A549 (cell line): ENCODE results near the gene FGF8. TPM values are rescaled to one million over a fixed set of nuclear protein-coding genes. Genes with fewer than 3 reads are reported as not detected.

Experiments
- ATAC-seq, 2 experiments: fragments of 200-7000 bp in 1 of 2; fragments of >200 bp in 1 of 2; cut with Nextera tagmentation in 1 of 2; cut with Tn5 transposase in 1 of 2; 3 replicates each; pipeline versions ENCODE4 v1.8.0 to v1.9.1; 2018 to 2020; ENCODE audit warnings: mild to moderate bottlenecking in 1 of 2, moderate library complexity in 1 of 2
- CTCF ChIA-PET: fragments of 300-600 bp; sonication (Branson Sonifier 250); formaldehyde crosslinking; extraction: SDS; loops from one replicate; lab custom pipeline; 2021; ENCODE audit warnings: antibody characterized with exemption, inconsistent platforms; lab: Yijun Ruan, JAX
- POLR2A ChIA-PET: fragments of 350-600 bp; formaldehyde crosslinking; extraction: SDS; loops from one replicate; lab custom pipeline; 2021; ENCODE audit warnings: antibody characterized with exemption, inconsistent platforms; lab: Yijun Ruan, JAX
- DNase-seq, 2 experiments: peaks; one replicate each; pipeline versions ENCODE4 v3.0.0 to v3.0.0-alpha.2; 2011 to 2016; ENCODE audit warnings: low read depth in 1 of 2, low spot score in 1 of 2
- FAIRE-seq: peaks from 2 replicates; lab custom pipeline; 2011; peaks lifted over from hg19 to GRCh38; lab: Jason Lieb, UNC
- H3K27ac ChIP-seq, 2 experiments: fragments of >200 bp; sonication (Bioruptor Twin); formaldehyde crosslinking; 3 replicates each; pipeline ENCODE4 v1.5.1; 2016 to 2017
- H3K4me1 ChIP-seq: fragments of >200 bp; sonication (Bioruptor Twin); formaldehyde crosslinking; 3 replicates; pipeline ENCODE4 v1.6.1; 2016
- H3K4me2 ChIP-seq: fragments of >200 bp; sonication (Bioruptor Twin); formaldehyde crosslinking; 3 replicates; pipeline ENCODE4 v1.6.1; 2016
- H3K4me3 ChIP-seq: fragments of >200 bp; sonication (Bioruptor Twin); formaldehyde crosslinking; 3 replicates; pipeline ENCODE4 v1.5.1; 2016
- H3K9me3 ChIP-seq: fragments of >200 bp; sonication (Bioruptor Twin); formaldehyde crosslinking; 3 replicates; pipeline ENCODE4 v1.6.1; 2016
- EHMT2 ChIP-seq: fragments of 200-600 bp; sonication (generic); IDR thresholded peaks from 2 replicates; pipeline ENCODE4 v1.6.1; 2016; ENCODE audit warnings: antibody characterized with exemption, low read depth, mild to moderate bottlenecking, moderate library complexity
- GATA3 ChIP-seq: IDR thresholded peaks from 2 replicates; pipeline ENCODE4 v1.6.1; 2012; ENCODE audit warnings: borderline replicate concordance
- JUNB ChIP-seq: fragments of >200 bp; sonication (Bioruptor Twin); formaldehyde crosslinking; IDR thresholded peaks from 2 replicates; pipeline ENCODE4 v1.6.1; 2016
- NR3C1 ChIP-seq: fragments of >200 bp; sonication (Bioruptor Twin); formaldehyde crosslinking; IDR thresholded peaks from 3 replicates; pipeline ENCODE4 v1.6.1; 2017
- PHF8 ChIP-seq: fragments of 200-600 bp; sonication (generic); IDR thresholded peaks from 2 replicates; pipeline ENCODE4 v1.6.1; 2016; ENCODE audit warnings: low read depth, mild to moderate bottlenecking, antibody characterized with exemption, moderate library complexity, borderline replicate concordance
- RAD21 ChIP-seq, 2 experiments: fragments of >200 bp in 1 of 2; sonication (Bioruptor Twin) in 1 of 2; formaldehyde crosslinking in 1 of 2; IDR thresholded peaks in 1 of 2; conservative IDR thresholded peaks in 1 of 2; 2 replicates in 1 of 2; 3 replicates in 1 of 2; pipeline ENCODE4 v1.6.1; 2012 to 2018; ENCODE audit warnings: inconsistent platforms in 1 of 2
- RARB ChIP-seq: fragments of 250-450 bp; sonication (Bioruptor Pico); IDR thresholded peaks from 2 replicates; pipeline ENCODE4 v1.8.0; 2021; ENCODE audit warnings: mild to moderate bottlenecking, moderate library complexity
- RFX5 ChIP-seq: fragments of 450-650 bp; IDR thresholded peaks from 2 replicates; pipeline ENCODE4 v1.7.1; 2014; ENCODE audit warnings: antibody characterized with exemption, mild to moderate bottlenecking, moderate library complexity
- SMC3 ChIP-seq: fragments of >200 bp; sonication (Bioruptor Twin); formaldehyde crosslinking; IDR thresholded peaks from 3 replicates; pipeline ENCODE4 v1.6.1; 2018; ENCODE audit warnings: inconsistent platforms
- ZC3H11A ChIP-seq: fragments of 450-650 bp; IDR thresholded peaks from 2 replicates; pipeline ENCODE4 v1.6.1; 2014; ENCODE audit warnings: antibody characterized with exemption, mild to moderate bottlenecking
- WGBS: methylation state at CpG from one replicate; pipeline ENCODE4 v1.1.6; 2017; ENCODE audit errors: missing lambda C conversion rate; 5-methylcytosine and 5-hydroxymethylcytosine counted together
- polyA plus RNA-seq, 4 experiments: library from polyadenylated mRNA; depleted of rRNA in 3 of 4; stranded (reverse); fragments of >200 nt; fragmentation: RNase III in 1 of 4; extraction: RNeasy Plus Mini Kit Qiagen cat#74134 plus additional on column Dnase treatment in 1 of 4; gene quantifications; 2 replicates in 3 of 4; 3 replicates in 1 of 4; pipeline ENCODE4 v1.2.3, GENCODE V29; 2011 to 2017
- TF ChIP-seq, protein P1 (sequence below): fragments of >200 bp; sonication (Bioruptor Twin); formaldehyde crosslinking; IDR thresholded peaks from 3 replicates; pipeline ENCODE4 v1.5.1; 2016
- TF ChIP-seq, protein P2 (sequence below): IDR thresholded peaks from 2 replicates; pipeline ENCODE4 v1.6.1; 2012
- TF ChIP-seq, protein P3 (sequence below): IDR thresholded peaks from 2 replicates; pipeline ENCODE4 v1.6.1; 2012
- TF ChIP-seq, protein P4 (sequence below): IDR thresholded peaks from 2 replicates; pipeline ENCODE4 v1.6.1; 2012; ENCODE audit warnings: low read depth, borderline replicate concordance

FGF8 gene
- polyA plus RNA-seq, 2 of the 4 experiments (the other 2 are of a cell fraction), result 0.12 TPM; not detected in 1

DNA sequence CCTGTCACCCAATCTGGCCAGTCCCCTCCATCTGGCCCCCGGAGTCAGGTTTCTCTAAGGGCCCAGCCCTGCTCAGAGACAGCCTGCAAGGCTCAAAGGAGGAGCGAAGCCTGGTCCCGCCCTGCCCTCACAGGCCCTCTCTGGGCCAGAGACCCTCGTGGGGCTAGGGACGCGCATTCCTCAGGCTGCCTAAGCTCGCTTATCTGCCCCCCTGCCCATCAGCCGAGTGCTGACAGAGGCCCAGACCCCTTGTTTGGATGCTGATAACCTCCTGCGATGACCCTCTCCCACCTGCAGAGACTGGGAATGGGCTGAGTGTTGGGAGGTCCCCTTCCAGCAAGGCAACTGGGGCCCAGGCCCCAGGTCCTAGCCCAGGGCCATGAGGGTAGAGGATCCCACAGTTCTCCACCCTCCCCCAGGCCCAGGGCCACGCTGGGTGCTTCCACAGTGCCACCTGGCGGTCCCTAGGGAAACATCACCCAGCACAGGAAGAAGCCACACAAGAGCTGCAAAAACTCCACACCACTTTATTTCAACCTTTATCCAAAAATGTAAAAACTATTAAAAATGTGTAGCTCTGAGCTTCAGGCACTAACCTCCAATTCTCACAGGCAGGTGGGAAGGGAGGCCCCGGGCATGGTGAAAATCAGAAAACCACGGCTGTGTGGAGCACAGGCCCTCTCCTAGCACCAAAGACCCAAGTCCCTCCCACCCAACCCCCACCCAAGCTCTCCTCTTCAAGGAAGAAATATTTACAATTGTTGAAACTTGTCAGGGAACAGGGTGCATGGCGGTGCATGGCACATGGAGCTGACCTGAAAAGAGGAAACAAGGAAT, 5.1 kb upstream of the FGF8 start:
- peak; percentile 72 to 95 for DNase-seq
- WGBS, result 46% methylated on average over 12 of the region's 14 CpGs
- peak overlapping the region; percentile 76 for H3K4me2 ChIP-seq
- POLR2A ChIA-PET, result interaction anchor here (0.6 kb wide), 1 partner anchor 37 kb away, joined by 3 read pairs; the partner anchor contains the start of gene OGA
- H3K4me1 ChIP-seq, result peaks cover 35% of the 10 kb centered on the region
- no peak overlapping the region for H3K4me3 ChIP-seq
- no peaks in the 10 kb centered on the region for H3K9me3 ChIP-seq
- no peak for TF ChIP-seq RARB (CRISPR knock-in tag)
- peak; percentile 80 to 82 for TF ChIP-seq RAD21 (conservative IDR thresholded peaks at IDR 0.05 in 1 of 2, IDR thresholded peaks at IDR 0.05 in 1 of 2)
- TF ChIP-seq, protein P1, sequence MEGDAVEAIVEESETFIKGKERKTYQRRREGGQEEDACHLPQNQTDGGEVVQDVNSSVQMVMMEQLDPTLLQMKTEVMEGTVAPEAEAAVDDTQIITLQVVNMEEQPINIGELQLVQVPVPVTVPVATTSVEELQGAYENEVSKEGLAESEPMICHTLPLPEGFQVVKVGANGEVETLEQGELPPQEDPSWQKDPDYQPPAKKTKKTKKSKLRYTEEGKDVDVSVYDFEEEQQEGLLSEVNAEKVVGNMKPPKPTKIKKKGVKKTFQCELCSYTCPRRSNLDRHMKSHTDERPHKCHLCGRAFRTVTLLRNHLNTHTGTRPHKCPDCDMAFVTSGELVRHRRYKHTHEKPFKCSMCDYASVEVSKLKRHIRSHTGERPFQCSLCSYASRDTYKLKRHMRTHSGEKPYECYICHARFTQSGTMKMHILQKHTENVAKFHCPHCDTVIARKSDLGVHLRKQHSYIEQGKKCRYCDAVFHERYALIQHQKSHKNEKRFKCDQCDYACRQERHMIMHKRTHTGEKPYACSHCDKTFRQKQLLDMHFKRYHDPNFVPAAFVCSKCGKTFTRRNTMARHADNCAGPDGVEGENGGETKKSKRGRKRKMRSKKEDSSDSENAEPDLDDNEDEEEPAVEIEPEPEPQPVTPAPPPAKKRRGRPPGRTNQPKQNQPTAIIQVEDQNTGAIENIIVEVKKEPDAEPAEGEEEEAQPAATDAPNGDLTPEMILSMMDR, result peak; percentile 89
- TF ChIP-seq SMC3, result peak; percentile 75
- TF ChIP-seq GATA3, result no peak
- TF ChIP-seq, all 56 proteins: peak for 3
- peak overlapping the region in 1 of 2 experiments; percentile 45; a peak in 1 of 6 replicates for H3K27ac ChIP-seq
- FAIRE-seq (no peak), ATAC-seq (peak; percentile 56 to 78)
- CTCF ChIA-PET, result interaction anchor here (0.6 to 8.1 kb wide), 81 partner anchors 9 to 723 kb away, joined by 3 to 106 read pairs (median 4); partner anchors contain the start of genes DPCD, OGA and POLL

DNA sequence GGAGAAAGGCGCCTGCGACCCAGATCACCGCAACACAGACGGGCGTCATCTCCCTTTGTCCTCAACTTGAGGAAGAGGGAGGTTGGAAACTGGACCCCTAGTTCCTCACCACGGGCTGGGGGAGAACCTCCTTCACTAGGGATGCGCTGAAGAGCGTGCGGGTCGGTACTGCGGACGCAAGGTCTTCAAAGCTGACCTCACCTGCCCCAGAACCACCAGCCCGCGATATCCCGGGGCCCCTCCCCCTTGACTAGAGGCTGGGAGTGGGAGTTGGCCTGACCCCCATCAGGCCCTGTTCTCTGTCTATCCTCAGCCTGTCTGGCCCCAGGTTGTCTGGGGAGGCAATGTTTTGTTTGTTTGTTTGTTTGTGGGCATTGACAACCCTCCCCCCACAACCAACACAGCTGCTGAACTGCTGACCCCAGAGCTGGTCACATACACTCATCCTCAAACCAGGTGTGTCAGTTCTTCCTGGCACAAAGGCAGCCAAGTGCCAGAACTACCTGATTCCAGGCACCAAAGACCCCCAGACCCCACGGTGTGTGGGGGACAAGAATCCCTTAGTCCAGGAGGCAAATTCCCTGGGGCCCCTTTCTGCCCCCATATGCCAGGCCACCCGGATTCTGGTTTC, 4.4 kb upstream of the FGF8 start:
- peak overlapping the region in 1 of 2 experiments; percentile 65; a peak in 2 of 6 replicates for H3K27ac ChIP-seq
- peak overlapping the region; percentile 90 for H3K4me2 ChIP-seq
- CTCF ChIA-PET, result interaction anchor here (0.6 to 8.1 kb wide), 37 partner anchors 11 to 624 kb away, joined by 3 to 106 read pairs (median 4); partner anchors contain the start of genes DPCD and POLL
- DNase-seq, result no peak
- POLR2A ChIA-PET, result no interaction called here
- no peaks in the 10 kb centered on the region for H3K9me3 ChIP-seq
- FAIRE-seq, result no peak
- WGBS, result 25% methylated on average over 14 of the region's 17 CpGs
- ATAC-seq, result peak; percentile 3 to 5; a peak in 4 of 6 replicates
- TF ChIP-seq, protein P1, result peak; percentile 12; the same call in 1 of the 3 replicates
- no peak for TF ChIP-seq ZC3H11A
- H3K4me3 ChIP-seq, result peak overlapping the region; percentile 20; the same call in 1 of the 3 replicates
- H3K4me1 ChIP-seq, result peaks cover 35% of the 10 kb centered on the region

DNA sequence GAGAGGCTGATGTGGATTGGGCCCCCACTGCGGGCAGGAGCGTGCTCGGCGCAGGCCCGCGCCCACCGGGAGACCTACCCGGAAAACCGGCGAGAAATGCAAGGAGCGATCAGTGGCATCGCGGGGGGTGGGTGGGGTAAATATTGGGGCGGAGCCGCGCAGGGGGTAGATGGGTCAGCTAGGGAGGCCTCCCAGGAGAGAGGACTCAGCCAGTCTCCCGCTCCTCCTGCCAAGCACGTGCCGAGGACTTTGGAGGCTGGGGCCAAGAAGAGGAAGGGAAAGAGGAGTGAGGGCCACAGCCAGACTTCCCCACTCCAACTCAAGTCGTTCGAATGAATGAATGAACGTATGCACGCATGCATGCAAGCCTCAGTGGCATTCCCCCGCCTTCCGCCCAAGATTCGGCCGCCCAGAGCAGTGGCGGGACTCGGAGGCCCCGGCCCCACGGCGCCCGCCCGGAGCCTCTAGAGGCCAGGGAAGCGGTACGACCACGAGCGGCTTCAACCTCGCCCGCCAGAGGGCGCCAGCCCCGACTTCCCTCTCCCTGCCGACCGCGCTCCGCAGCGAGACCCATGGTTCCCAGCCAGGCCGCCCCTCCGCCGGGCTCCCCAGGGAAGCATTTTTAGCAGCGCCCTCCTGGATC, 3.8 kb upstream of the FGF8 start:
- TF ChIP-seq EHMT2 (no peak), PHF8 (no peak), RAD21 (conservative IDR thresholded peaks at IDR 0.05 in 1 of 2, IDR thresholded peaks at IDR 0.05 in 1 of 2) (peak; percentile 22 to 50; a peak in 4 of 5 replicates), NR3C1 (no peak), RFX5 (no peak), SMC3 (peak; percentile 64), GATA3 (no peak), JUNB (no peak)
- TF ChIP-seq, protein P2, sequence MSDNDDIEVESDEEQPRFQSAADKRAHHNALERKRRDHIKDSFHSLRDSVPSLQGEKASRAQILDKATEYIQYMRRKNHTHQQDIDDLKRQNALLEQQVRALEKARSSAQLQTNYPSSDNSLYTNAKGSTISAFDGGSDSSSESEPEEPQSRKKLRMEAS, result peak; percentile 48; the same call in 1 of the 2 replicates
- TF ChIP-seq, protein P3, sequence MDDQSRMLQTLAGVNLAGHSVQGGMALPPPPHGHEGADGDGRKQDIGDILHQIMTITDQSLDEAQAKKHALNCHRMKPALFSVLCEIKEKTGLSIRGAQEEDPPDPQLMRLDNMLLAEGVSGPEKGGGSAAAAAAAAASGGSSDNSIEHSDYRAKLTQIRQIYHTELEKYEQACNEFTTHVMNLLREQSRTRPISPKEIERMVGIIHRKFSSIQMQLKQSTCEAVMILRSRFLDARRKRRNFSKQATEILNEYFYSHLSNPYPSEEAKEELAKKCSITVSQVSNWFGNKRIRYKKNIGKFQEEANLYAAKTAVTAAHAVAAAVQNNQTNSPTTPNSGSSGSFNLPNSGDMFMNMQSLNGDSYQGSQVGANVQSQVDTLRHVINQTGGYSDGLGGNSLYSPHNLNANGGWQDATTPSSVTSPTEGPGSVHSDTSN, result 0 out of 2 replicates have a peak, but pooled peaks have one; percentile 31
- TF ChIP-seq, protein P1, result peak; percentile 88
- TF ChIP-seq, protein P4, sequence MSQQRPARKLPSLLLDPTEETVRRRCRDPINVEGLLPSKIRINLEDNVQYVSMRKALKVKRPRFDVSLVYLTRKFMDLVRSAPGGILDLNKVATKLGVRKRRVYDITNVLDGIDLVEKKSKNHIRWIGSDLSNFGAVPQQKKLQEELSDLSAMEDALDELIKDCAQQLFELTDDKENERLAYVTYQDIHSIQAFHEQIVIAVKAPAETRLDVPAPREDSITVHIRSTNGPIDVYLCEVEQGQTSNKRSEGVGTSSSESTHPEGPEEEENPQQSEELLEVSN, result 0 out of 2 replicates have a peak, but pooled peaks have one; percentile 38
- TF ChIP-seq, all 56 proteins: peak for 6
- H3K4me3 ChIP-seq, result 0 out of 3 replicates have a peak overlapping the region, but pooled peaks have one; percentile 20
- H3K4me1 ChIP-seq, result peaks cover 35% of the 10 kb centered on the region
- ChIA-PET CTCF (interaction anchor here (0.6 to 8.1 kb wide), 21 partner anchors 10 to 562 kb away, joined by 3 to 106 read pairs (median 3); partner anchors contain the start of genes DPCD and POLL), POLR2A (no interaction called here)
- ATAC-seq (peak; percentile 65 to 78), DNase-seq (peak; percentile 73 to 78), FAIRE-seq (no peak)
- peak overlapping the region in 1 of 2 experiments; percentile 65; a peak in 2 of 6 replicates for H3K27ac ChIP-seq
- H3K4me2 ChIP-seq, result peak overlapping the region; percentile 90
- H3K9me3 ChIP-seq, result no peaks in the 10 kb centered on the region
- 54% methylated on average over 17 of the region's 51 CpGs for WGBS
